Adipocyte (in vitro differentiated cells): ENCODE results near the gene SLC22A16.
"Not testable (repeated sequence)": the region's sequence is repeated elsewhere in the genome, so short reads cannot be mapped to it uniquely, and the experiment has no call there.

Experiments
- DNase-seq: peaks from one replicate; pipeline ENCODE4 v3.0.0-alpha.2; 2015; ENCODE audit warnings: low read depth
- H3K27me3 ChIP-seq: replicated peaks from 2 replicates; pipeline ENCODE4 v1.7.0; 2013; ENCODE audit warnings: mild to moderate bottlenecking, low read length, moderate library complexity; ENCODE audit not compliant: control insufficient read depth, insufficient read depth
- H3K36me3 ChIP-seq: 2 replicates; pipeline ENCODE4 v1.7.0; 2013; ENCODE audit warnings: low read length, mild to moderate bottlenecking, moderate library complexity; ENCODE audit not compliant: control insufficient read depth, insufficient read depth, severe bottlenecking
- H3K4me1 ChIP-seq: 2 replicates; pipeline ENCODE4 v1.7.0; 2013; ENCODE audit warnings: mild to moderate bottlenecking, low read length, moderate library complexity; ENCODE audit not compliant: control insufficient read depth, insufficient read depth
- H3K4me3 ChIP-seq: 2 replicates; pipeline ENCODE4 v1.7.0; 2013; ENCODE audit warnings: mild to moderate bottlenecking, low read length, moderate library complexity
- H3K9ac ChIP-seq: 2 replicates; pipeline ENCODE4 v1.7.0; 2013; ENCODE audit warnings: mild to moderate bottlenecking, low read length, moderate library complexity
- H3K9me3 ChIP-seq: 2 replicates; pipeline ENCODE4 v1.7.0; 2013; ENCODE audit warnings: mild to moderate bottlenecking, low read length, moderate library complexity; ENCODE audit not compliant: control insufficient read depth

The SLC22A16 gene

DNA sequence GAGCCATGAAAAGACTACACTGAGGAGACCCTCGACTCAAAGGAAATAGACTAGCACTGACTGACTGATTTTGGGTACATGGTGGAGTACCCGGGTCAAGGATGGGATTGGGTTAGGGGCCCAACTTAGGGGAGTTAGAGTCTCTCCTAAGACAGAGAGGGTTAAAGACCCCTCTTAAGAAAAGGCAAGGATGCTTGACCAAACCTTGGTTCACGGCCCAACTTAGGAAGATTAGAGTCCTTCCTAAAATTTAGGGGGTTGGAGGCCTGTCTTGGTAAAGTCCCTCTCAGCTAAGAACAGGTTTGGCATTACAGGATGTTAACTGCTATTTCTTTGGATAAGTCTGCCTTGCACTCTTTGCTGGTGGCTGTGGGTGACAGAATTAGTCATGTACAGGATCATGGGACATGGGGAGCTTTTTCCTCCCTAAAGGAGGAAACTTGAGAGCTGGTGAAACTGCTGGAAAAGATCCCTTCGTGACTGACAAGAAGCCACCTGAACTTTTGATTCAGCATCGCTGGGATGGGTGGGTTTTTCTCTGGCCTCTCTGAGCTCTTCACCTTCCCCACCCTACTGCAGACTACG is 12.3 kb upstream of the SLC22A16 start:
- H3K36me3 ChIP-seq, result no peaks in the 10 kb centered on the region
- H3K9me3 ChIP-seq, result no peaks in the 10 kb centered on the region
- peaks cover 20% of the 10 kb centered on the region for H3K4me1 ChIP-seq
- no peaks in the 10 kb centered on the region for H3K27me3 ChIP-seq
- H3K9ac ChIP-seq, result no peak overlapping the region
- H3K4me3 ChIP-seq, result no peak overlapping the region
- no peak for DNase-seq

DNA sequence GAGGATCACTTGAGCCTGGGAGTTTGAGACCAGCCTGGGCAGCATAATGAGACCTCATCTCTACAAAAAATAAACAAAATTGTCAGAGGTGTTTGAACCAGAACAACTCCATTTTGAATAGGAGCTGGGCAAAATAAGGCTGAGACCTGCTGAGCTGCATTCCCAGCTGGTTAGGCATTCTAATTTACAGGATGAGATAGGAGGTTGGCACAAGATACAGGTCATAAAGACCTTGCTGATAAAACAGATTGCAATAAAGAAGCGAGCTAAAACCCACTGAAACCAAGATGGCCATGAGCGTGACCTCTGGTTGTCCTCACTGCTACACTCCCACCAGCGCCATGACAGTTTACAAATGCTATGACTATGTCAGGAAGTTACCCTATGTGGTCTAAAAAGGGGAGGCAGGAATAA is 11.6 kb upstream of the SLC22A16 start:
- H3K4me3 ChIP-seq, H3K9me3 ChIP-seq, H3K36me3 ChIP-seq, H3K27me3 ChIP-seq, DNase-seq, H3K9ac ChIP-seq: not testable (repeated sequence)
- H3K4me1 ChIP-seq, result peaks cover 20% of the 10 kb centered on the region

DNA sequence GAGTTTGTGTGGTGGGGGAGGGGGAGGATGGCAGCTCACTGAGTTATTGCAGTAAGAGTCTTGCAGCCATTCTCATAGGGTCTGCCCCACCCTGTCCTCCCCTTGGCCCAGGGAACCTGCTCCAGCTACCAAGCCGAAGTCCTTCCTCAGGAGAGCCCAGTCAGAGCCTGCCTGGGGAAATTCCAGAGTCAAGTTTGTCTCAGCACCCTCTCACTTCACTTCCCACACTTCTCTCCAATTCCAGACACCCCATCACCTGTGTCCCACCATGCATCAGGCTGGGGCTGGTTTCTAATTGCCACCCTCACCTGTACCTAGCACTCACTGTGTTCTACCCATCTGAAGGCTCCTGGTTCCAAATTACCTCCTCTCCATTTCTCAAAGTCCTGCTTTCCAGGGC is 10.3 kb upstream of the SLC22A16 start:
- Histone ChIP-seq H3K36me3 (no peaks in the 10 kb centered on the region), H3K27me3 (no peaks in the 10 kb centered on the region), H3K4me3 (no peak overlapping the region), H3K9me3 (no peaks in the 10 kb centered on the region), H3K4me1 (peaks cover 10% of the 10 kb centered on the region), H3K9ac (no peak overlapping the region)
- no peak for DNase-seq

DNA sequence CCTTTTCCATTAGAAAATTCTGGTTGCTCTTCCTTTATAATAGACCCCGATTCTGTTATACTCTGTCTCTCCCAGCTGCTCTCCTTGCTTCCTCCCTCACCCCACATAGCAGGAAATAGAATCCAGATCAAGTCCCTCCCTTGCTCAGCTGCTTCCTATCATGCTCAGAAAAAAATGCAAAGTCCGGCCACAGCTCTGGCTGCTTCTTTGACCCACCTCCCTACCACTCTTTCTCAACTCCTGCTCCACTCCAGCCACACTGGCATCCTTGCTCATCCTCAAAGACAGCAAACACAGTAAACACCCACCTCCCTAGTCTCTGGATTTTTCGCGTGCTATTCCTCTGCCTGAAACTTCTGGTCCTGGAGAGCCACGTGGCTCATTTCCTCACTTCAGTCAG is 9.1 kb upstream of the SLC22A16 start:
- Histone ChIP-seq H3K4me3 (no peak overlapping the region), H3K36me3 (no peaks in the 10 kb centered on the region), H3K9ac (no peak overlapping the region), H3K9me3 (no peaks in the 10 kb centered on the region), H3K27me3 (no peaks in the 10 kb centered on the region), H3K4me1 (peaks cover 5% of the 10 kb centered on the region)
- no peak for DNase-seq

DNA sequence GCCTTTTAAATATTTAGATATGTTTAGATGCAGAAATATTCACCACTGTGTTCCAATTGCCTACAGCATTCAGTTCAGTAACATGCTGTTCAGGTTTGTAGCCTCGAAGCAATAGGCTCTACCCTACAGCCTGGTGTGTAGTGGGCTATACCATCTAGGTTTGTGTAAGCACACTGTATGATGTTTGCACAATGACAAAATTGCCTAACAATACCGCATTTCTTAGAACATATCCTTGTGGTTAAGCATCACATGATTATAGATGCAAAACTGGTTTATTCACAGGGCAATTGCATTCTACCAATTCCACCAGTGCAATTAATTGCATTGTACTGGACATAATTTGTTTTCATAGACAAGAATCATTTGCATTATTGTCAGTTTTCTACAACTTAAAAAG is 7.9 kb upstream of the SLC22A16 start:
- Histone ChIP-seq H3K4me1 (peaks cover 5% of the 10 kb centered on the region), H3K4me3 (no peak overlapping the region), H3K9ac (no peak overlapping the region), H3K36me3 (no peaks in the 10 kb centered on the region), H3K27me3 (no peaks in the 10 kb centered on the region), H3K9me3 (no peaks in the 10 kb centered on the region)
- DNase-seq, result no peak

DNA sequence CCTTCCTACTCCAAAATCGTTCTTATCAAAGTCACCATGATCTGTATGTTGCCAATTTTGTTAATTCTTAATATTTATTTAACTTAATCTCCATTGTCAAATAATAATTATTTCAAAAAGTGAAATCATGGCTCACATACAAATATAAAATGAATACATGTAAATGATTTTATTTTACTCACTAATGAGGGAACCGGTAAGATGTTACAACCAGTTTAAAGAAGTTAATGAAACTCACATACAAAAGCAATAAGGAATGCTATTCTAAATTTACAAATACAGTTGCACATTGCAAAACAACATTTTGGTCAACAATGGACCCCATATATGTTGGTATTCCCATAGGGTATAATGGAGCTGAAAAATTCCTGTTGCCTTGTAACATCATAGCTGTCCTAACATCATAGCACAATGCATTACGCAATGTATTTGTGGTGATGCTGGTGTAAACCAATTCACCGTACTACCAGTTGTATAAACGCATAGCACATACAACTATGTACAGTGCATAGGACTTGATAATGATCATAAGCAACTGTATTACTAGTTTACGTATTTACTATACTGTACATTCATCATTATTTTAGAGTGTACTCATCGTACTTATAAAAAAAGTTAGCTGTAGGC is 6.5 kb upstream of the SLC22A16 start:
- Histone ChIP-seq H3K9me3 (no peaks in the 10 kb centered on the region), H3K27me3 (no peaks in the 10 kb centered on the region), H3K4me1 (peaks cover 5% of the 10 kb centered on the region), H3K36me3 (no peaks in the 10 kb centered on the region), H3K4me3 (no peak overlapping the region), H3K9ac (no peak overlapping the region)
- DNase-seq, result no peak

DNA sequence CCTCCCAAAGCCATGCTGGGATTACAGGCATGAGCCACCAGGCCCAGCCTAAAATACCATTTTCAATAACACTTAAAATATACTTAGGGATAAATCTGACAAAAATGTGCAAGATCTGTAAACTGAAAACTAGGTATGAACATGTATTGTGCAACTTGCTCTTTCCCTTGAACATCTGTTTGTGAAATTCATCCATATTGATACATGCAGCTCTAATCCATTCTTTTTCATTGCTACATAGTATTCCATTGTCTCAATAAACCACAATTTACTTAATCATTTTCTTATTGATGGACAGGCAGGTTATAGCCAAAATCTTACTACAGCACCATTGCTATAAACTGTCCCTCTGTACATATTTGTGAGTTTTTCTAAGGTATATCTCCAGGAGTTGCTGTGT is 4.7 kb upstream of the SLC22A16 start:
- no peak overlapping the region for H3K4me3 ChIP-seq
- no peaks in the 10 kb centered on the region for H3K9me3 ChIP-seq

DNA sequence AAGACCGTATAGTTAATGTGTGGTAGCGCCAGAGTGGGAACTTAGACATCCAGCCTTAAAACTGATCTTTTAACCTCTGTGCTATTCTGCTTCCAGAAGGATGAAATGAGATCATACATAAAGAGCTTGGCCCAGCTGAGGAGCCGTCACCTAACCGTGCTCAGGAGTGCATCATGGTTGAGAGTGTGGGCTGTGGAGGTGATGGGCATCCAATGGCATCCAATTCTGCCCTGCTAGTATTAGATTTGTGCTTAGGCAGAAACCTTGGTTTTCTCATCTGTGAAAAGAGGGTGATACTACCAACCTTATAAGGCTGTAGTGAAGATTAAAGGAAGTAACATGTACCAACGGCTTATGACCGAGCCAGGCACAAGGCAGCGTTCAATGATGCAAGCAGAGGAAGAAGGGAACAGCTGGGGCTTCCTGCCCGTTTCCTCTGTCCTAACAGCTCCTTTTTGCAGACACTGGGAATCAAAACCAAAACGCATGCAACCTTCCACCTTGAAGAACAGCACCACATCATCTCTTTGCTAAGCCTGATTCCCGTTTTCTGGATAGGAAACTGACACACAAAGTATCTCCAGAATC is 1.3 kb downstream of the SLC22A16 start:
- Histone ChIP-seq H3K9me3 (no peaks in the 10 kb centered on the region), H3K36me3 (no peaks in the 10 kb centered on the region), H3K9ac (no peak overlapping the region), H3K4me1 (no peaks in the 10 kb centered on the region), H3K4me3 (no peak overlapping the region), H3K27me3 (peaks cover 34% of the 10 kb centered on the region)
- DNase-seq, result no peak

More for the DNA sequence above, 4.7 kb upstream of the SLC22A16 start:
- Histone ChIP-seq H3K36me3 (no peaks in the 10 kb centered on the region), H3K27me3 (no peaks in the 10 kb centered on the region), H3K4me1 (peaks cover 5% of the 10 kb centered on the region), H3K9ac (no peak overlapping the region)
- no peak for DNase-seq

DNA sequence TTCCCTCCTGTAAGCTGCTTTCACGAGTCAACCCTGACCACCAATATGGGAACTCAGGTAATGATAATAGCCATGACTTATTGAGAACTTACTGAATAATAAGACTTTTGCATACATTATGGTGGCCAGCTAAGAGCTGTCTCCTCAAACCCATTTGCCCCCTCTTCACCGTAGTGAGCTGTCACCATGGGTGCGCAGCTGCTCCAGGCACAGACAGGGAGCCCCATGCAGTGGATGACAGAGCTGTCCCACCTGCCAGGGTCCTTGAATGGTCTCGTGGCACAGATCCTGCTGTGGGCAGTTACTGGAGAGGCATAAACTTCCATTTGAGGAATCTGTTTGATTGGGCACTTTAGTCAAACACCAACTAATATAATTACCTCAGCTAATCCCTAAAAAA is 1.9 kb downstream of the SLC22A16 start:
- Histone ChIP-seq H3K9ac (no peak overlapping the region), H3K27me3 (peaks cover 40% of the 10 kb centered on the region), H3K4me1 (no peaks in the 10 kb centered on the region), H3K36me3 (no peaks in the 10 kb centered on the region), H3K4me3 (no peak overlapping the region), H3K9me3 (no peaks in the 10 kb centered on the region)
- DNase-seq, result no peak

DNA sequence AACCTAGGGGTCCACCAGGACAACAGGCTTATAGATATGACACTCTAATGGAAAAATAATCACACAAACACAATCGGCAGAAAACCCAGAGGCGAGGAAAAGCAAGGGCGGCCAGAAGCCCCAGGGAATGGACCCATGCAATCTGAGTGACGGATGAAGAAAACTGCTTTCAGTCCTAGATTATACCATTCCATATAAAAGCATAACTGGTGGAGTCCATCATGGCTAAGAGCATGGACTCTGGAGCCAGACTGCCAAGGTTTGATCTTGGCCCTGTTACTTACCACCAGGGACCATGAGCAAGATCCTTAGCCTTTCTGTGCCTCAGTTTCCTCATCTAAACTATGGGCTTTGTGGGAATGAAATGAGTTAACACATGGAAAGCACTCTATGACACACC is 3.7 kb downstream of the SLC22A16 start:
- DNase-seq, result no peak
- no peak overlapping the region for H3K4me3 ChIP-seq
- H3K27me3 ChIP-seq, result peaks cover 40% of the 10 kb centered on the region
- H3K36me3 ChIP-seq, result no peaks in the 10 kb centered on the region
- no peaks in the 10 kb centered on the region for H3K4me1 ChIP-seq
- H3K9me3 ChIP-seq, result no peaks in the 10 kb centered on the region
- H3K9ac ChIP-seq, result no peak overlapping the region

DNA sequence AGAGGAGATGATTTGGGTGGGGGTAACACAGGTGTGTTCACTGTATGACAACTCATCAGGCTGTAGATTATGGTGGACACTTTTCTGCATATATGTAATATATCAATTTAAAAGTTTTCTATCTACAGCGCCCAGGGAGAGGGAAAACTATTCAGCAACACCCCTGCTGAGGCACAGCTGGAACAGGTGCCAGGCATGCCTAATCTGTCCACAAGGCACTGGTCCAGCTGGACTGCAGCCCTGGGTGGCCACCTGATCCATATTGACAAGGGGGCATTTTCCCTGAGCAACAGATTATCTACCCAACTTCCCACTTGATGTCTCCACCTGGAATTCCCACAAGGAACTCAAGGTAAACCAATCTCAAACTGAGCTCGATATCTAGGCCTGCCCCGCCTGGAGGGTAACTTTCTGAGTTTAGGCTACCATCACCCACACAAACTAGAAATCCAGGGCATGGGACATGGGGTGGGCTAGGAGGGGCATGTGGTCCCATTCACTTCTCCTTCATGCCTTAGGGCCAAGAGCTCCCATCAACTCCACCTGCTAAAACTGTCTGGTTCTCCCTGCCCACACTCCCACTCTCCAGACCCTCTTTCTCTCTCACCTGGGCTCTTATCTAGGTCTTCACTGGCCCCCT is 4.6 kb downstream of the SLC22A16 start:
- H3K27me3 ChIP-seq, result peaks cover 44% of the 10 kb centered on the region

More for the DNA sequence above, 4.6 kb downstream of the SLC22A16 start:
- no peak overlapping the region for H3K4me3 ChIP-seq
- no peak for DNase-seq
- H3K4me1 ChIP-seq, result no peaks in the 10 kb centered on the region
- H3K36me3 ChIP-seq, result no peaks in the 10 kb centered on the region
- H3K9me3 ChIP-seq, result no peaks in the 10 kb centered on the region
- no peak overlapping the region for H3K9ac ChIP-seq
